Suppressor macrophage treated with lipopolysaccharide for 1 hour (primary cell): ENCODE measurements around the gene PJVK.
"Not testable (repeated sequence)": the region's sequence is repeated elsewhere in the genome, so short reads cannot be mapped to it uniquely, and the experiment has no call there.

Experiments used
- DNase-seq, 3 donors: peaks; one replicate each; pipeline ENCODE4 v3.0.0-alpha.2; 2020 to 2022

PJVK gene

GRCh38 chr2:178436662-178437061 lies 14.5 kb upstream of the PJVK start:
- no peak for DNase-seq

DNA sequence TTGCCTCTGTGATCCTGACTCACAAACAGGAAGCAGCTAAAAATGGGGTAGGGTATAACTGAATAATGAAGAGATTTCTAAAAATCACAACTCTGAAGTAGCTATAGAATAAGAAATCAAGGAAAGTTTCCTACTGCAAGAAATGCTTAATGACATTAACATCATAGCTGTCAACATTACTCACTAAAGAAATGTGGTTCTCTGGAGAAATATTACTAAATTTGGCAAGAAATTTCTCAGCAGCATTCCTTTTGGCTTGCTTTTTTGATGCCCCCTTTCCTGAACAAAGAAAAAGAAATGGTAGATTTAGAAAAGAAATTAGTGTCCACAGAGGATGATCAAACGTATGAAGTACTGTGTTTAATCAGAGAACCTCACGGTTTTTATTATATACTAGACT lies 9.8 kb upstream of the PJVK start:
- no peak for DNase-seq

GRCh38 chr2:178448968-178449661 lies 2.1 kb upstream of the PJVK start:
- DNase-seq: no peak

- peak in 2 of 3 donors; percentile 8 to 22 for DNase-seq
These were observed 1.3 kb upstream of the PJVK start for GRCh38 chr2:178449700-178450523.

- DNase-seq: no peak
These were observed 729 bp upstream of the PJVK start for GRCh38 chr2:178450524-178450773.

GRCh38 chr2:178452334-178452733 lies 1.2 kb downstream of the PJVK start:
- DNase-seq: no peak

DNA sequence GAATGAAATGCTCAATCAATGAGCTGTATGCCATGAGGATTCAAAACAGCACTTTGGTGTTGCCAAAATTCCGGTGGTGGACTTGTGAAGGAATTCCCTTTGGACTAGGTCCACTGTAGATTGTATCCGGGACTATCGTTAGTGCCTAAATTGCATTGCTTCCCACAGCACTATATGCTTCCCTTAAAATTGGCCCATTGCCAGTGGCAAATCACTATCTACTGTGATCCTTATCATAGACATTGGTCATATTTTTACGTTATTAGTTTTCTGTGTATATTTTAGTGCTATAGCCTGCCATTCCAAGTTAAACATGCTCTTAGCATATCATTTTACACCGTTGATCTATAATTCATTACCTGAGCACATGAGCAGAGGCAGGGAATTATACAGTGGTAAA lies 1.7 kb downstream of the PJVK start:
- DNase-seq: no peak

- no peak for DNase-seq
These were observed 4.8 kb downstream of the PJVK start for GRCh38 chr2:178455947-178456346.

DNA sequence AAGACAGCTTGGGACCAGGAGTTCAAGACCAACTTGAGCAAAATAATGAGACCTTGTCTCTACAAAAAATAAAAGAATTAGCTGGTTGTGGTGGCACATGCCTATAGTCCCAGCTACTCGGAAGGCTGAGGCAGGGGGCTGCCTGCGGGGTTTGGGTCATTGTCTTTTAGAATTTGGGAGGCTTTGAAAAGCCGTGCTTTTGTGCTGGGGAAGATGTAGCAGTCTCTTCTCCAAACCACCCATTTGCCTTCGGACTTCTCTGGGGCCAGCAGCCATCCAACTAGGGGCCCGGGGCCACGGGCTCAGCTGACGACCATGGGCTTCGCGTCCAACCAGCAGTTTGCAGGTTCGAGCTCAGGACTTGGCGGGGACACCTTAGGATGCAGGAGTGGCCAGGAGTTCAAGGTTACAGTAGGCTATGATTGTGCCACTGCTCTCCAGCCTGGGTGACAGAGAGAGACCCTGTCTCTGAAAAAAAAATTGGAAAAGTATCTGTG lies 6.3 kb downstream of the PJVK start:
- no peak for DNase-seq

- DNase-seq: no peak
These were observed 18.2 kb downstream of the PJVK start for GRCh38 chr2:178469219-178469849.

DNA sequence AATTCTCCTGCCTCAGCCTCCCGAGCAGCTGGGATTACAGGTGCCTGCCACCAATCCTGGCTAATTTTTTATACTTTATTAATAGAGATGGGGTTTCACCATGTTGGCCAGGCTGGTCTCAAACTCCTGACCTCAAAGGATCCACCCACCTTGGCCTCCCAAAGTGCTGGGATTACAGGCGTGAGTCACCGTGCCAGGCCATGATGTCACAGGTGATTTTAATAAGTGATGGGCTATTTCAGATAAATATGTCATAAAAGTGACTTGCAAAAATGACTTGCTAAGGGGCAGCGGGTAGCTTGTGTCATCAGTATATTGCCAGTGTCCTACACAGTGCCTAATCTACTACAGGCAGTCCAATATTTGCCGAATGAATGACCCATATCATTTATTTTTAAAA lies 20.1 kb downstream of the PJVK start:
- not testable (repeated sequence) for DNase-seq

DNA sequence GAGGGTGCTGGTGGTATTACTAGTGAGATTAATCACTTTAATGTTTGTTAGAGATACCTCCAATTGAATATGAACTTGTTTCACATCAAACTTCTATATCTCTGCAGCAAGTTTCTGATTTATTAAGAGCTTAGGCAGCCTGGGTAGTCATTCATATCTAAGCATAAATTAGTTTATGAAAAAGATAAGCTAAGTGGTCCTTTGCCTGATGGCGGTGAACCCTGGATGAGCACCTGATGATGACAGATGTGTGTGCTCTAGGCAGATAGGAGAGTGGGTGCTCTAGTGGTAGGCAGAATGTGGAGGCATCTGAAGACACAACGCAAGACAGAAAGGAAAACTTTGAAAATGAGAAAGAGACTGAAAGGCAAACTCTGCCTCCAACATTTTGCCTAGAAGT lies 22.2 kb downstream of the PJVK start:
- no peak for DNase-seq

DNA sequence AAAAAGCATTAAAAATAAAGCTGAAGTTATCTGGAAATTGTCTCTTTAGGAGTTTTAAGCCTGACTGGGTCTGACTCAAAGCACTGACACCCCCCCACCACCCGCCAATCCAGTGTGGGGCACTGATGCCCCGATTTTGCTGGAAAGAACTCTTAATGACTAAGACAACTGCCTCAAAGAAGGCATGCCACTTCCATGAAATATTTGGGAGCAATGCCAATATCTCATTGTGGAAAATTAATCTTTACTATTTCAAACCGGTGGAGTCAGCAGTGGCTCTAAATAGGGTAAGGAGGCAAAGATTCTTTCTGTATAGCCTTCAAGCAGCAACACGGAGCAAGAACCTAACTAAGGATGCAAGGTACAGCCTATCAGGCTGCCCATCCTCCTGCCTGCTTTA lies 22.8 kb downstream of the PJVK start:
- no peak for DNase-seq

GRCh38 chr2:178474560-178474959 lies 23.4 kb downstream of the PJVK start:
- no peak for DNase-seq

DNA sequence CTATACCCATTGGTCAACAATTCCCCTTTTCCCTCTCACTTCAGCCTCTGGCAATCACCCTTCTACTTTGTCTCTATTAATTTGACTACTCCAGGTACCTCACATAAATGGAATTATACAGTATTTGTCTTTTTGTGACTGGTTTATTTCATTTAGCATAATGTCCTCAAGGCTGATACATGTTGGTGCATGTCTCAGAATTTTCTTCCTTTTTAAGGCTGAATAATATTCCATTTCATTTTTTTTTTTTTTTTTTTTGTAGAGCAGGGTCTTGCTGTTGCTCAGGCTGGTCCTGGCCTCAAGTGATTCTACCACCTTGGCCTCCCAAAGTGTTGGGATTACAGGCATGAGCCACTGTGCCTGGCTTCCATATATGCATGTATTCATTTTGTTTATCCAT lies 25.3 kb downstream of the PJVK start:
- DNase-seq: no peak

DNA sequence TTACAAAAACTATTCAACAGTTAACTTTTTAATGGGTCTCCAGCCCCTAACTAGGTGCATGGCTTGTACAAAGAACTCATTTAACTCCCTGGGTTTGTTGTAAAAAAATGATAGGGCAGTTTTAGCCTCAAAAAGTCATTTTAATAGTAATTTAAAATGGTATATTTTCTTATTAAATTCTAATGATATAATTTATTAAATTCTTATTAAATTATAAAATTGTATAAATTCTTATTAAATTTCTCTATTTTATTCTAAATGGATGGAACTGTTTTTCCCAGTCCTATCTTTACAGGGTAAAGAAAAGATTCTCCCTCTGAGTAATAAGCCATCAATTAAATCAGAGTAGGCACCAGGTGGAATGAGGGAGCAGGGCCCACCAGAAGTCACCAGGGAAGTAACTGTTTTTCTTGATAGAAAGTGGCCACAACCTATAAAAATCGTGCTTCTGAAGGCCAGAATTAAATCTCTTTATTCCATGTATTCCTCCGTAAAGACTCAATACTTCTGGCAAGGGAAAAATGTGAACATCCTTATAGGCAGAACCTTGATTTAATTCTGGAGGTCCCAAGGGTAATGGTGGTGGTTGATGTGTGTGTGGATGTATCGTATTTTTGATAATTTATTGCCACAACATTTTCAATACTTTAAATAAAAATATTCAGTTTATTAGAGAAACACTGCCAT lies 26.4 kb downstream of the PJVK start:
- DNase-seq: no peak

DNA sequence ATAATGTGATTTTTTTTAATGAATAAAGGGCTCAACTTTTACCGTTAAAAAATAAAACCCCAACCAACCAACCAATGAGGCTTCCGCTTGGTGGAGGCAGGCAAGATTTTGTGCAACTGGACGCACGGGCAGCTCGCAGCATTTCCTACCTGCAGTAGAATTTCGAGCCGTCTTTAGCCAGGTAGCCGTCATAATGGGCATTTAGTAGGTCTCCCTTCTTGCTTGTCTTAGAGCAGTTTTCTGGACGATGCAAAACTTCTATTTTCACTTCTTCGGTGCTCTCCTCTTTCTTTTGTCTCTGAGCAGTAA lies 26.9 kb downstream of the PJVK start:
- DNase-seq: peak in 2 of 3 donors; percentile 6 to 13

DNA sequence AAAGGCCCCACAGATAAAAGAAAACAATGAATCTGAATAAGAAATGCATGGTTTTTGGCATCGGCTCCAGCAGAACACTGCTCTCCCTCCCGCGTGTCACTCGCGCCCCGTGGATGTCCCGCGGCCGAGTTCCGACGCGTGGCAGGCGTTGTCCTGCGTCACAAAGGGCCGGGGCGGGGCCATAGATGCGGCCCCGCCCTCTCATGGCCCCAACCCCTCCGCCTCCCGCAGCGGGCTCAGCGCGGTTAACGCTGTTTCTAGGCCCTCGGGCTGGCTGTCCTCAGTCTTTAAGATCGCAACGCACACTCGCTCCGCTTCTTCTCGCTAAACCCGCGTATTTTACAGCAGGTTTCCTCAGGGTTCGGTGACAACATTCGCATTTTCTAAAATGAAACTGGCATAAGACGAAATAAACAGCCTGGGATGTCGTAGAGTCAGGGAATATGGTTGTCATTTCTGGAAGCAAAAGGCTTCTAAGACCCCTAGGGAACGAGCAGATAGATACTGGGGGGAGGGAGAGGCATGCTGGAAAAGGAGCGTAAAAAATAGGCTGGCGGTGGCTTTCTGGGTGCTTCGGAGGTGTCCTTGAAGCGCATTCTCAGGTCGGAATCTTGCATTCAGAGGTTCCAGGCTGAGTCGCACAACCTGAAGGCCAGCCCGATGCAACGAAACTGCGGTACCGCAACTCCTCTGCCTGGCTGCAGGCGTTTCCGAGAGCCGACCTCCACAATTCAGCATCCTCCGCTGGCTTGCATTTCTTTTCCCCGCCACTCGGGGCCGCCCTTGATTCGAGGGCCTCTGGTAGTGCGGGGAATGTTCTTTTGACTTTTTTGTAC lies 27.5 kb downstream of the PJVK start, which contains the start of gene FKBP7:
Gene FKBP7 (minus strand): TSS at position 162 of the 836 bp plus-strand sequence. CDS start 101 bp downstream, at position 61.
- DNase-seq: peak; percentile 85 to 94 (median 91)

- no peak for DNase-seq
These were observed 28.1 kb downstream of the PJVK start for GRCh38 chr2:178479275-178479616.

DNA sequence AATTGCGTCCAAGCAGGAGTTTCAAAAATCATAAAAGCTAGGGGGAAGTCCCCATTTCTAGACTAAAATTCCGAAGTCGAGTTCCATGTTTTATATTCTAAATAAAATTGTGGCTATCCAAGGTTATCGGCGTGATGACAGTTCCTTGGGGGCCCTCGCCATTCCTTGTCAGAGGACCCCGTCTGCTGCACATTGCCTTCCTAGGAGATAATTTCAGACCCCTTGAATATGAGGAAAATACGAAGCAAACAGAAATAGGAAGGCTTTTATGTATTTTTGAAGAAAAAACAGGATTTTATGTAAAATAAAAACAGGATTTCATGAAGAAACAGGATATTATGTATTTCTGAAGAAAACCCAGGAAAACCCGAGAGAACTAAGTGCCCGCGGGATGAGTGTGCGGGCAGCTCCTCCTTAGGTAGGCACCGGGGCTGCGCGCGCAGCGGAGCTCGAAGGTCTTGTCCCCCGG lies 28.6 kb downstream of the PJVK start:
- peak; percentile 2 to 35 (median 33) for DNase-seq

DNA sequence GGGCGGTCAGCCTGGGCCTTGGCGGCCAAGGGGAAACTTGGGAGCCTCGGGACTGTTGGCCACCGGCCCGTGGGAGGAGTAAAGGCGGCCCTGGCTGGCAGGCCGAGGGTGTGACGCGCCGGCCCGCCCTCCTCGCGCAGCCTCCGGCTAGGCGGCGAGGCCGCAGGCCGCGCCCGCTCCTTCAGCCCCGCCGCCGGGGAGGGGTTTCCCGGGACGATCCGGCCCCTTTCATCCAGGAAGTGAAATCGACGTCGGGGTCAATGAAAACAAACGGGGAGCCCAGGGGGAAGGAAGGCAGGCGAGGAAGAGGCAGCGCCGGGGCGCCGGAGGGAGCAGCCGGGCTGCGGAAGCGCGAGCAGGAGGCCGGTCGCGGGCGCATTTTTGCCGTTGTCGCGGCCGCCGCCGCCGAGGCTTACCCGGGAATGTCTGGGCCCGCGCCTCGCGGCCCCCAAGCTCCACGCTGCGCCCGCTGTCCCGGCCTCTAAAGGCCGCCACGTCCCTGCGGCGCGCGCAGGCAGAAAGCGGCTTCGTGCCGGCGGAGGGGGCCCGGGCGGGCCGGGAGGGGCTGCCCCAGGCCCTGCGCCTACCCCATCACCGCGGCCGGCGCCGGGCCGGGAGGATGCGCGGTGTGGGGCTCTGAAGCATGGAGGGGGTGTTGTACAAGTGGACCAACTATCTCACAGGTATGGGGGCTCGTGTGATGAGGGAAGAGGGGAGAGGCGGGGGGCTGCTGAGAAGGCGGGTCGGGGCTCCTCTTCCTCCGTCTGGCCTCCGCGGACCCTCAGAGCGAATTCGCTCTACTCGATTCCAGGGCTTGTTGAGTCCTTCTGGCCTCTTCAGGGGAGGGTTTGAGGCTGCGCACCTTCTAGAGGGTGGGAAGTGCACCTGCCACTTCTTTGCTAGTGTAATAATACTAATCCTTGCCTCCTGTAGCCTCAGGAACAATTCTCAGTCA lies 29.3 kb downstream of the PJVK start, which contains the start of gene PLEKHA3:
Gene PLEKHA3 (plus strand): TSS at position 231 of the 955 bp plus-strand sequence. CDS start 413 bp downstream, at position 644.
- peak; percentile 99 to 100 (median 99) for DNase-seq
